Right cardiac atrium (tissue), 5 donors: ENCODE results near the gene PTCD3. TPM values are rescaled to one million over a fixed set of nuclear protein-coding genes. Genes with fewer than 3 reads are reported as not detected.

Experiments used
- ATAC-seq, 2 donors: fragments of 200-7000 bp; cut with Tn5 transposase; one replicate each; pipeline versions ENCODE4 v1.8.0 to v1.9.1; 2020; ENCODE audit warnings: moderate library complexity in 2 of 2, mild to moderate bottlenecking in 1 of 2
- DNase-seq, 3 donors: peaks; one replicate each; pipeline ENCODE4 v3.0.0-alpha.2; 2020
- H3K27ac ChIP-seq: one replicate; pipeline ENCODE4 v1.5.1; 2013; ENCODE audit warnings: mild to moderate bottlenecking, low read length, control low read depth, moderate library complexity
- H3K27me3 ChIP-seq: one replicate; pipeline ENCODE4 v1.6.1; 2013; ENCODE audit not compliant: control insufficient read depth, insufficient read depth
- H3K4me1 ChIP-seq: one replicate; pipeline ENCODE4 v1.6.1; 2013; ENCODE audit warnings: low read length; ENCODE audit not compliant: control insufficient read depth, insufficient read depth
- H3K4me3 ChIP-seq: one replicate; pipeline ENCODE4 v1.5.1; 2013; ENCODE audit warnings: low read length, control low read depth
- H3K9me3 ChIP-seq: one replicate; pipeline ENCODE4 v1.6.1; 2013; ENCODE audit warnings: low read length; ENCODE audit not compliant: control insufficient read depth
- whole genome bisulfite sequencing: extraction: QIAGEN DNeasy Blood & Tissue Kit; methylation state at CpG from one replicate; pipeline ENCODE4 v1.1.7; 2013; 5-methylcytosine and 5-hydroxymethylcytosine counted together
- intact Hi-C, 4 donors: fragments of 100-400 bp; cut with DNase I; formaldehyde crosslinking; loops; one replicate each; pipeline versions ENCODE4 v1.11.0 to v1.14.0; 2022 to 2023
- long read RNA-seq, 4 donors: library from polyadenylated mRNA; unstranded; transcript quantifications; one replicate each; pipeline ENCODE4 v2.0.0, GENCODE V29; 2020 to 2021
- polyA plus RNA-seq: library from polyadenylated mRNA; stranded (reverse); fragments of 200-250 nt; gene quantifications from one replicate; pipeline ENCODE4 v1.2.3, GENCODE V29; 2013
- total RNA-seq, 4 donors: library from RNA; stranded (reverse); fragmentation: NEBNext Ultra II Directional; extraction: Animal tissue kit (Norgen Biotek cat#: 25700); gene quantifications; one replicate each; pipeline ENCODE4 v1.2.1, GENCODE V29; 2021
- donor health status: healthy with polysubstance abuse.
- donor health status: DM: no; HTN: yes; CAD: no.
- donor health status: DM: no; HTN: no; CAD: no.
- donor health status: DM: no; HTN: yes; CAD: no; lungs with severe emphysema.
- donor health status: DM: yes; HTN: yes; CAD: no.

The PTCD3 gene
- 100 to 1,000 TPM in 3 of 4 donors, 10 to 100 TPM in 1; 98.0 to 112 (median 103) TPM for total RNA-seq
- polyA plus RNA-seq = 38.1 TPM
- long read RNA-seq, donor 1, full-length matches to known transcripts = 72 of 87 reads
- long read RNA-seq, donor 1, partial matches to known transcripts = 5 of 87 reads
- long read RNA-seq, donor 1, other reads (novel, unspliced or antisense) = 10 of 87 reads
- long read RNA-seq, donor 2, full-length matches to known transcripts = 28 of 37 reads
- long read RNA-seq, donor 2, partial matches to known transcripts = 2 of 37 reads
- long read RNA-seq, donor 2, other reads (novel, unspliced or antisense) = 7 of 37 reads
- long read RNA-seq, donor 3, full-length matches to known transcripts = 116 of 150 reads
- long read RNA-seq, donor 3, partial matches to known transcripts = 9 of 150 reads
- long read RNA-seq, donor 3, other reads (novel, unspliced or antisense) = 25 of 150 reads
- long read RNA-seq, donor 4, full-length matches to known transcripts = 27 of 34 reads
- long read RNA-seq, donor 4, partial matches to known transcripts = 3 of 34 reads
- long read RNA-seq, donor 4, other reads (novel, unspliced or antisense) = 4 of 34 reads

DNA sequence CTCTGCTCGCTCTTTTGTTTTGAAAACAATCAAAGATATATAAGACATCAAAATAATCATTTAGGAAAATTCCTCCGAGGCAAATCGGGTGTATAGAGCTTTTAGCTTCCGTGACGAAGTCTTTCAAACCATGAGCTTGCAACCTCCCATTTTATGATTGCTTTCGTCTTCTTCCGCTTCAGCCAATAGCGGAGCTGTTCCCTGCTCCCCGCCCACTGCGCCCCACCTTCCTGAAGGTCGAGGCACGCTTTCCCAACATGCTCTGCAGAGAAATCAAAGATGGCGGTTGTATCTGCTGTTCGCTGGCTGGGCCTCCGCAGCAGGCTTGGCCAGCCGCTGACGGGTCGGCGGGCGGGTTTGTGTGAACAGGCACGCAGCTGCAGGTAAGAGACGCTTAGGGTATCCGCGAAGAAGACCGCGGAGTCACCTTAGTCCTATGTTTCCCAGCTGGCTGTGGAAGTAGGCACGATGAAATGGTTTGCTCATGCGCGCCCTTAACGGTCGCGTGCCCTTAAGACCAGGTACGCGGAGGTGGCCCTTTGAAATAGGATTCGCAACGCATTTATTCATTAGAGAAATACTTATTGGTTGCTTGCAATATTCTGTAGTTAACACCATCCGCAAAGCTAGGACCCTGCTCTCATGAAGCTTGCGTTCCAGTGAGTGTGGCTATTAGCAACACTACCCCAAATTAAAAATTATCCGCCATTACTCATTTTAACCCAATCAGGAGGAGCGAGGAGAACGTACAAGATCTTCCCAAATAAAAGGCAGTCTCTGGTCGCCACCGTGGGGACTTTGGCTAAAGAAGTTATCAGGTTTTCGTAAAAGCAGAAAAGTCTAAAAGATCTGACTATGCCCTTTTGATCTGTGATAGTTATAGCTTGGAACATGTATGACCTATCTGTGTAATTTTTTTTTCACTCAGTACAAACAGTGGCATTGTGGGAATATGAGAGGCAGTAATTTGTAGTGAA lies at the start of gene PTCD3:
Gene PTCD3, plus strand, starts transcription at position 267 of the 977 bp plus-strand sequence. Its CDS starts 13 bp downstream, at position 280.
- peak; percentile 97 to 98 for ATAC-seq

DNA sequence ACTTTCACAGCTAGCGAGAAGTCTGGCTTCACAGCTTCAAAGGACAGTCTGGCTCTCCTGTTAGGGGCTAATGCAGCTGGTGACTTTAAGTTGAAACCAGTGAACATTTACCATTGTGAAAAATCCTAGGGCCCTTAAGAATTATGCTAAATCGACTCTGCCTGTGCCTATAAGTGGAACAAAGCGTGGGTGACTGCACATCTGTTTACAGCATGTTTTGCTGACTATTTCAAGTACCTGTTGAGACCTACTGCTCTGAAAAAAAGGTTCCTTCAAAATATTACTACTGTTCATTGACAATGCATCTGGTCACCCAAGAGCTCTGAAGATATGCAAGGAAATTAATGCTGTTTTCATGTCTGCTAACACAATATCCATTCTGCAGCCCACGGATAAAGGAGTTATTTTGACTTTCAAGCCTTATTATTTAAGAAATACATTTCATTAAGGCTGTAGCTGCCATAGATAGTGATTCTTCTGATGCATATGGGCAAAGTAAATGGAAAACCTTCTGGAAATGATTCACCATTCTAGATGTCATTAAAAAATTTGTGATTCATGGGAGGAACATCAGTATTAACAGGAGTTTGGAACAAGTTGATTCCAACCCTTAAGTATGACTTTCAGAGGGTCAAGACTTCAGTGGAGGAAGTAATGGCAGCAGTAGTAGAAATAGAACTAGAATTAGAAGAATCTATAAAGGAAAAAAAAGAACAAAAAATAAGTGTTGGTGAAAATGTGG lies 49.3 kb upstream of the PTCD3 start:
- intact Hi-C loops = no loop called here
- Histone ChIP-seq H3K27me3 (no peaks in the 10 kb centered on the region), H3K27ac (no peak overlapping the region), H3K4me1 (no peaks in the 10 kb centered on the region), H3K4me3 (no peak overlapping the region), H3K9me3 (no peaks in the 10 kb centered on the region)
- 97% methylated on average over 4 of the region's 4 CpGs for WGBS
- ATAC-seq = no peak
- DNase-seq = no peak

More for the DNA sequence above, at the start of gene PTCD3:
- WGBS = under 1% methylated on average over 44 of the region's 44 CpGs
- H3K9me3 ChIP-seq = no peaks in the 10 kb centered on the region
- no peaks in the 10 kb centered on the region for H3K27me3 ChIP-seq
- intact Hi-C loops = no loop called here
- peak within 1 kb of the TSS; percentile 86 for H3K27ac ChIP-seq
- H3K4me1 ChIP-seq = no peaks in the 10 kb centered on the region
- peak; percentile 95 to 97 (median 97) for DNase-seq
- peak within 1 kb of the TSS; percentile 59 for H3K4me3 ChIP-seq

DNA sequence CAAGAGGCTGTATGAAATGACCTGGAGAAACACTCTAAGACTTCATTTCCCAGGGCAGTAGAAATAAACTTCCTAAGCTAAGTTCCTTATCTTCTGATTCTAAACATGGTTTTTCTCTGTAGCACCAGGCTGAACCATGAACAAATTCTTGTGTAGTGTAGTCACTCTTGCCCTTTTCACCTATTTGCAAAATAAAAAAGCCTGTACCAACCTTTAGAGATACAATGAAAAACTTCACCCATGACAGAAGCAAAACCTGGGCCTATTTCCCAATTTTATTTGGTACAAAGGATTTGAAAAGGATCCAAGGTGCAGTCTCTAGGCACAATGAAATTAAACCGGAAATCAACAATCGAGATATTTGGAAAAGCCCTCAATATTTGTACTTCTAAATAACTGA lies 44.0 kb upstream of the PTCD3 start:
- H3K4me1 ChIP-seq = no peaks in the 10 kb centered on the region
- DNase-seq = no peak
- peak; percentile 68 to 75 for ATAC-seq
- WGBS = 62% methylated on average over 2 of the region's 2 CpGs
- intact Hi-C loops = no loop called here
- no peaks in the 10 kb centered on the region for H3K27me3 ChIP-seq
- no peak overlapping the region for H3K27ac ChIP-seq
- no peak overlapping the region for H3K4me3 ChIP-seq
- H3K9me3 ChIP-seq = no peaks in the 10 kb centered on the region

DNA sequence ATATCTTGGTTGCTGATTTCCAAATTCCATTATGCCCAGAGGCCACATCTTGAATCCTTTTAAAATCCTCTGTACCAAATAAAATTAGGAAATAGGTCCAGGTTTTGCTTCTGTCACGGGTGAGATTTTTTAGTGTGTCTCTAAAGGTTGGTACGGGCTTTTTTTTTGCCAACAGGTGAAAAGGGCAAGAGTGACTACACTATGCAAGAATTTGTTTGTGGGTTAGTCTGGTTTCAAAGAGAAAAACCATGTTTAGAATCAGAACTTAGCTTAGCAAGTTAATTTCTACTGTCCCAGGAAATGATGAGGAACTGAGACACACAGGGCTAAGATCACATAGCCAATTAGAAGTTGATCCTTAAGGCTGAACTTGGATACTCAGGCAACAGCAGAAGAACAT lies 42.0 kb upstream of the PTCD3 start:
- H3K4me3 ChIP-seq = no peak overlapping the region
- no peaks in the 10 kb centered on the region for H3K9me3 ChIP-seq
- ATAC-seq = no peak
- intact Hi-C loops = no loop called here
- DNase-seq = no peak
- no peaks in the 10 kb centered on the region for H3K27me3 ChIP-seq
- H3K27ac ChIP-seq = no peak overlapping the region
- H3K4me1 ChIP-seq = no peaks in the 10 kb centered on the region
- 93% methylated on average over 2 of the region's 2 CpGs for WGBS

DNA sequence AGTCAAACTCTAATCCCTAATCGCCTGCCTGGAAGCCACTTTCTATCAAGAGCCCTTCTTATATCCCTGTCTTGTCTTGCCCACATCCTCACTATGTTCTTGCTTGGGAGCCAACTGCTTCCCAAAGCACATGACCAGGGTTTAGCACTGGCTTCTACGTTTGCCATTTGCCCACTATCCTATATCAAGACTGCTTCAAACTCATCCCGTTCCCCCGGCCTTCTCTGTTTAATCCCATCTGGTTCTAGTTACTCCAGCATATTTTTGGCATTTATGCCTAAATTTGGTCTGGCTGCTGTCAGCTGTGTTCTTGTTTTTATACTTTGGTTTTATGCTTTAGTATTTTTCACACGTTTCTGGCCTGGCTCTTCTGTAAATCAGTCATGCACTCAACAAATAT lies 40.5 kb upstream of the PTCD3 start:
- H3K9me3 ChIP-seq = no peaks in the 10 kb centered on the region
- H3K27ac ChIP-seq = no peak overlapping the region
- H3K27me3 ChIP-seq = no peaks in the 10 kb centered on the region
- no peak for ATAC-seq
- DNase-seq = no peak
- intact Hi-C loops = no loop called here
- H3K4me1 ChIP-seq = no peaks in the 10 kb centered on the region
- WGBS = 57% methylated on average over 5 of the region's 5 CpGs
- no peak overlapping the region for H3K4me3 ChIP-seq

DNA sequence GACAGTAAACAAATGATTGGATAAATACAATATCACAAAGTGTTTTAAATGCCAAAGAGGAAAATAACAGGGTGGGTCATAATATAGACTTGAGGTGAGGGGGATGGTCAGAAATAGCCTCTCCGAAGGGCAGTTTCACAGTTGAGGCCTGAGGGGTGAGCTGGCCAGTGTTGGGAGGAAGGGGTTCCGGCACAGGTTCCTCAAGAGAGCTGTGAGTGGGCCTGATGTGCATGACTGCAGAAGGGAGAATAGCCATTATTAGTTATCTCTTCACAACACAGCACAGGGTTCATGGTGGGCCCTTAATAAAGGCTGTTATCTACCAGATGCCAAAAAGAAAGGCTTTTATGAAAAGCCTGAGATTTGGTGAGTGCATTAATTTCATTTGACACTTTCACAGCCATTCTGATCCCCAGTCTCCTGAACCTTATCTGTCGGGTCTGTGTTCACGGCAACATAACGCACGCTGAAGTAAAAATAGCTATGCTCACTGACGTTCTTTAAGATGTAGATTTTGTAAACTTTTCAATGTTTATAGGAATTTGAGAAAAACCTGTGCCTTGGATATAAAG lies 39.9 kb upstream of the PTCD3 start:
- Histone ChIP-seq H3K4me1 (no peaks in the 10 kb centered on the region), H3K27me3 (no peaks in the 10 kb centered on the region), H3K27ac (no peak overlapping the region), H3K9me3 (no peaks in the 10 kb centered on the region), H3K4me3 (no peak overlapping the region)
- no peak for ATAC-seq
- no peak for DNase-seq
- WGBS = 77% methylated on average over 7 of the region's 7 CpGs
- intact Hi-C loops = no loop called here

DNA sequence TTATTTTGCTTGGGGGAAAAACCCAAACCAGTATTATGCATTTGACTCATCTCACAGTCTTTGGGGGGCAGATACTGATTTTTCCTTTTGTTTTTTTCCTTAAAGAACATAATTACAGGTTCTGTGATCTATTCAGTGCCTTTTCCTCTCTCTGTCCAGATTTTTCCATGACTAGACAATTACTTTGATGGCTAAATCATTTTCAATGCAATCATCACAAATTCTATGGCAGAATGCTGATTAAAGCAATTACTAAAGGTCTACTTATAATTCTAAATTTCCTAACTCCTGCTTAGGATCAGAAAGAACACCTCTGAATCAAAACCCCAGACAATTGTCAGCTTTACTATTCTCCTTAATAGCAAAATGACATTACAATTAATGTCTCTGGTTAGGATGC lies 39.1 kb upstream of the PTCD3 start:
- DNase-seq = no peak
- H3K27ac ChIP-seq = no peak overlapping the region
- intact Hi-C loops = no loop called here

DNA sequence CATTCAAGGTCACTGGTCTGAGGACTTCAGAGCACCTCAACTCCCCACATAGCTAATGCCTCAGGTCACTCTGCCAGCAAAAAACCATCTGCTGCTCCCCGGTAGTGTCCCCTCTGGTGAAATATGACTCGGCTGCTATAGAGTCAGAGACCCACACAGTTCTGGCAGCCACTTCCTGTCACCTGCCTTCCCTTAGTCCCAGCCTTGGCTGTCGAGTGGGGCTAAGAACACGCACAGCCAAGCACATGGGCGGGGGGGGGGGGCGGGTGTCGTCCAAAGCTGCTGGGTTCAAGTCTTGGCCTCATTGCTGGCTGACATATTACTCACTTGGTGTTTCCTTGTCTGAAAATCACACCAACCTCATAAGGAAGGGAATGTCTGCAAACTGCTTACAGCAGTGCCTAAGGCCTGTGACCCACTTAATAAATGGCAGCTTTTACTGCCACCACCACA lies 37.9 kb upstream of the PTCD3 start:
- intact Hi-C loops = no loop called here
- Histone ChIP-seq H3K27me3 (no peaks in the 10 kb centered on the region), H3K9me3 (no peaks in the 10 kb centered on the region), H3K4me1 (peaks cover 9% of the 10 kb centered on the region), H3K4me3 (no peak overlapping the region), H3K27ac (no peak overlapping the region)
- ATAC-seq = peak in 1 of 2 donors; percentile 28
- DNase-seq = peak in 1 of 3 donors; percentile 46
- 52% methylated on average over 7 of the region's 7 CpGs for WGBS

More for the DNA sequence above, 39.1 kb upstream of the PTCD3 start:
- no peak for ATAC-seq
- no peaks in the 10 kb centered on the region for H3K4me1 ChIP-seq
- no peak overlapping the region for H3K4me3 ChIP-seq
- H3K9me3 ChIP-seq = no peaks in the 10 kb centered on the region
- no peaks in the 10 kb centered on the region for H3K27me3 ChIP-seq

DNA sequence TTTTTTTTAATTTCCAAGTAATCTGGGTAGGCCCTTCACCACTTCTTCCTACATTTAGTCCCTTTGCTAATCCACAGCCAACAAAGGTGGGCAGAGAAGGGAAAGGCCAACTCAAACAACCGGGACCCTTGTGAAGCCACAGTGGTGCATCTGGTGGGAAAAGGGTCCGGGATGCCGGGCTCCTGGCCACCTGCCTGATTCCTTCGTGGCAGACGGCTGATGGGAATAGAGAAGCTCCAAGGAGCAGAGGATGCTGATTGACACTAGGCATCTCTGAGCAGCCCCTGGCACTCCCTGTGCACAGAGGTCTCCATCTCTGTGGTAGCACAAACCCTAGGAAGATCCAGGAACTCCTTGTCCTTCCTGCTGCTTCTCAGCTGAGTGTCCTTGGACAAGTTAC lies 37.4 kb upstream of the PTCD3 start:
- H3K4me1 ChIP-seq = peaks cover 9% of the 10 kb centered on the region
- ATAC-seq (no peak), DNase-seq (no peak)
- intact Hi-C loops = no loop called here
- H3K4me3 ChIP-seq = no peak overlapping the region
- H3K27me3 ChIP-seq = no peaks in the 10 kb centered on the region
- H3K9me3 ChIP-seq = no peaks in the 10 kb centered on the region
- H3K27ac ChIP-seq = no peak overlapping the region
- 97% methylated on average over 5 of the region's 5 CpGs for WGBS

DNA sequence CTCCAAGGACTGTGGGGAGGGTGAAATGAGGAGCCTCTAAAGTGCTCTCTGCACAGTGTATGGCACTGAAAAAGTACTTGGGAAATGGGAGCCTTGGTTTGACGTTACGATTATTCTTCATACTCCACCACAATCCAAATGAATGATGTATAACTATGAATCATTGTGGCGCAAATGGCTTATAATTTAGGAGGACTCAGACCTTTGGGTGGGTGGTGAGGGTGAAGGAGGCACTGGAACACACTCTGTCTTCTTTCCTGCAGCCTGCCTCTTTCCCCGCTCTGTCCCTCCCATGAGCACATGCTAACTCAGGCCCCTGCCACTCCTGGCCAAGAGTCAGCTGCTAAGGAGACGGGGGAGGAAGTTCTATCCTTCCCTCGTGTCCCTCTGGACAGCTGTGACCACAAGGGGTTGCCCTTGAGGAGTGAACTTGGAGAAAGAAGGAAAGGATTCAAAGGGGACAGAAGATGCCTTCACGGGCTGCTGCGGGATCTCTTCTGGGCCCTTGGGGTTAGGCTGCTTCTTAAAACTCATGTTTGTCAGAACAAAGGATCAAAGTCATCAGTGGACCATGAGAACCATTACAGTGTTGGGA lies 36.8 kb upstream of the PTCD3 start:
- intact Hi-C loops = no loop called here
- WGBS = 78% methylated on average over 8 of the region's 8 CpGs
- Histone ChIP-seq H3K4me1 (peaks cover 9% of the 10 kb centered on the region), H3K4me3 (no peak overlapping the region), H3K27ac (no peak overlapping the region), H3K27me3 (no peaks in the 10 kb centered on the region), H3K9me3 (no peaks in the 10 kb centered on the region)
- DNase-seq (no peak), ATAC-seq (no peak)
